GM12801 (cell line): ENCODE measurements around the gene PARP12.

Source experiments
- TF ChIP-seq, protein P1 (sequence below): IDR thresholded peaks from one replicate; pipeline ENCODE4 v1.5.1; 2011; ENCODE audit warnings: control low read depth; ENCODE audit not compliant: insufficient read length; ENCODE audit errors: extremely low read depth

PARP12 gene

DNA sequence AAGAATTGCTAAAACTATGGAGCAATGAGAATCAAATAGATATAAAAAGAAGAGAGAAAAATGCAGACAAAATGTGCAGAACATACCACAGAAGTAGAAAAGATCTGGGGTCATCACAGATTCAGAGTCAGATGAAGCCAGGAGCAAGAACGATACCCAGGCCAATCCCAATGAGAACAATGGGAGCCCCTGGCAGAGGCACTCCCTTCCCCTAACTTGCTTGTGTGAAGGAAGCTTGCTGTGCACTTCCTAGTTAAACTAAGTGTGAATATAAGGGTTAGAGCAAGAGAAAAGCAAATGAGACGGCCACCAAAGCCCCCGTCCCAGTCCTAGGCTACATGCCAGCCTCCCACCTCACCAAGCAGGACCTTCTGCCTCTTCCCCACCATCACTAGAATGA is 12.7 kb downstream of the PARP12 start:
- TF ChIP-seq, protein P1, sequence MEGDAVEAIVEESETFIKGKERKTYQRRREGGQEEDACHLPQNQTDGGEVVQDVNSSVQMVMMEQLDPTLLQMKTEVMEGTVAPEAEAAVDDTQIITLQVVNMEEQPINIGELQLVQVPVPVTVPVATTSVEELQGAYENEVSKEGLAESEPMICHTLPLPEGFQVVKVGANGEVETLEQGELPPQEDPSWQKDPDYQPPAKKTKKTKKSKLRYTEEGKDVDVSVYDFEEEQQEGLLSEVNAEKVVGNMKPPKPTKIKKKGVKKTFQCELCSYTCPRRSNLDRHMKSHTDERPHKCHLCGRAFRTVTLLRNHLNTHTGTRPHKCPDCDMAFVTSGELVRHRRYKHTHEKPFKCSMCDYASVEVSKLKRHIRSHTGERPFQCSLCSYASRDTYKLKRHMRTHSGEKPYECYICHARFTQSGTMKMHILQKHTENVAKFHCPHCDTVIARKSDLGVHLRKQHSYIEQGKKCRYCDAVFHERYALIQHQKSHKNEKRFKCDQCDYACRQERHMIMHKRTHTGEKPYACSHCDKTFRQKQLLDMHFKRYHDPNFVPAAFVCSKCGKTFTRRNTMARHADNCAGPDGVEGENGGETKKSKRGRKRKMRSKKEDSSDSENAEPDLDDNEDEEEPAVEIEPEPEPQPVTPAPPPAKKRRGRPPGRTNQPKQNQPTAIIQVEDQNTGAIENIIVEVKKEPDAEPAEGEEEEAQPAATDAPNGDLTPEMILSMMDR, result no peak

DNA sequence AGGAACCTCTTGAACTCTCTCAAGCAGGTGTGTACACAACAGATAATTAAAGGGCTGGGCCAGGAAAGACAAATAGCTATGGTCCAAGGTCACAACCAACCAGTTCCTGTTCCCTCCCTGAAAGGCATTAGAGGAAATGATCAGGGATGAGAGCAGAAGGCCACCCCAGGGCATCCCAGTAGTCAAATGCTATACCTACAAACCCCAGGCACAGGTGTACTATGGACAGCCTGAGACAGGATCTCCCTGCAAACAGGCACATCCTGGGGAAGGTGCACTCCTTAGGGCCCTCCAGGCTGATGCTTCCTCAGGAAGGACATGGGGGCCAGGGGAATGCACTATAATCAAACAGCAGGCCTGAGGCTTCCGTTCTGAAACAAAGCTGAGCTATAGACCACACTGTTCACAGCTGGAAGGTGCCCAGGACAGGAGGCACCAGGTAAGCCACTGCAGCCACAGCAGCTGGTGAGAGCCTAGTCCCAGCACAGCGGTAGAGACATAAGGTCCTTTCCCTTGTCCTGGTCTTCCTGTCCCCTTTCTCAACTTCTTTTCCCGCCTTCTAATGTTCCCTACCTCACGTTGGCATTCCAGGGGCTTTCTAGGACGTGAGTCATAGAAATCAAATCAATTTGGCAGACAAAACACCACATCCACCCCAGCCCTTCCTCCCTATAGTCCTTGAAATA is 13.3 kb downstream of the PARP12 start:
- TF ChIP-seq, protein P1, result no peak

DNA sequence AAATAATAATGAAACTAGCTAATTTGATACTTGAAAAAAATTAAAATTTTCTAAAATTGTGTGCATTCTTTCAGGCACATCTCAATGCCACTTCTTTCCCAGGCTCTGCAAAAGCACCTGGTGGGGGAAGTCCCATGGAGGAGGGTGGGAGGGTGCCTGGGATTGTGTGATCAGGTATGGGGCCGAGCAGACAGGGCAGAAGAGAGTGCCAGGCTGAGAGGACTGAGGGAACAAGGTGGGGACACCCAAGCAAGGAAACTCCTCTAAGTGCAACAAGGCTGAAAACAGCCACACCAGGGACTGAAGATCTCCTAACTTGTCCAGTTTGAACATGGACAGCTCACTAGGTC is 13.8 kb downstream of the PARP12 start:
- TF ChIP-seq, protein P1, result no peak

DNA sequence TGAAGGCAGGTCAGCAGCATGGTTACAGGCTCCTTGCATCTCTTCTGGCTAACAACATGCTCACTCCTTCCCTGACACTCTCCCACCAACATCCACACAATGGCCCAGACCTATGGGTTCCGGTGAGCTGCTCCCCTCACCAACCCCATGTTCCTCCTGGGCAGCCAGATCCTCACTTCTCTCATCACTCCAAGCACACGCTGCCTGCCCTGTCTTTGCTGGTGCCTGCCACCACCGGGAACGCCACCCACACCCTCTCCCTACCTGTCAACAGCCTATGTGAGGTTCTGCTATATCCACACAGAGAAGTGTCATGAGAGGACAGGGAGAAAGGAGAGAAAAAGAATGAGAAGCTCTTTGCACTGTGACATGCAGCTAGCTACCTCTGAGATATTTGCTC is 14.6 kb downstream of the PARP12 start:
- TF ChIP-seq, protein P1, result no peak

DNA sequence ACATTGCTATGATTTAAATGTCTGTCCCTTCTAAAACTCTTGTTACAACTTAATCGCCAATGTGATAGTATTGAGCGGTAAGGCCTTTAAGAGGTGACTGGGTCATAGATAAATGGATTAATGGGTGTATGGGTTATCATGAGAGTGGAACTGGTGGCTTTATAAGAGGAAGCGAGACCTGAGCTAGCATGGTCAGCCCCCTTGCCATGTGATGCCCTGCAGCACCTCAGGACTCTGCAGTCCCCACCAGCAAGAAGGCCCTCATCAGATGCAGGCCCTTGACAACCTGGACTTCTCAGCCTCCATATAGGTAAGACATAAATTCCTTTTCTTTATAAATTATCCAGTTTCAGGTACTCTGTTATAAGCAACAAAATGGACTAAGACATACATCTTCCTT is 15.6 kb downstream of the PARP12 start:
- TF ChIP-seq, protein P1, result no peak

DNA sequence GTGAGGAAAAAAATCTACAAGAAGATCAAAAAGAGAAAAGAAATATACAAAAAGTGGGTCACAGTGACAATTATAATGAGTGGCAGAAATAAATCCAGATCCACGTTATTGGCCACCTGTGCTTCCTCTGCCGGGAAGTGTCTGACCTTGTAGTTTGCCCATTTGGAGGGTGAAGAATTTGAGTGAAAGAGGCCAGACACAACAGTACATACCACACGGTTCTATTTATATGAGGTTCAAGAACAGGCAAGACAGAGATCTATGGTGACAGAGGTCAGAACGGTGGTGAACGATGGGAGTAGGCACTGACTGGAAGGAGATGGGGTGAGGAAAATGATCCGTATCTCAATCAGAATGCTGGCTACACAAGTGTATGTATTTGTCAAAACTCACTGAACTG is 17.1 kb downstream of the PARP12 start:
- TF ChIP-seq, protein P1, result no peak

DNA sequence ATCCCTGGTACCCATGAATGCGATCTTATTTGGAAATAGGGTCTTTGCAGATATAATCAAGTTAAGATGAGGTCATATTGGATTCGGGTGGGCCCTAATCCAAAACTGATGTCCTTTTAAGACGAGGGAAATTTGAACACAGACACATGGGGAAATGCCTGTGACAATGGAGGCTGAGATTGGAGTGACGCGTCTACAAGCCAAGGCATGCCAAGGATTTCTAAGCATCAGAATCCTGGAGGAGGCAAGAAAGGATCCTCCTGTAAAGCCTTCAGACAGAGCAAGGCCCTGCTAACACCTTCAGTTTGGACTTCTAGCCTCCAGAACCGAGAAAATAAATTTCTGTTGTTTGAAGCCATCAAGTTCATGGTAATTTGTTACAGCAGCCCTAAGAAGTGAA is 18.5 kb downstream of the PARP12 start:
- TF ChIP-seq, protein P1, result no peak

DNA sequence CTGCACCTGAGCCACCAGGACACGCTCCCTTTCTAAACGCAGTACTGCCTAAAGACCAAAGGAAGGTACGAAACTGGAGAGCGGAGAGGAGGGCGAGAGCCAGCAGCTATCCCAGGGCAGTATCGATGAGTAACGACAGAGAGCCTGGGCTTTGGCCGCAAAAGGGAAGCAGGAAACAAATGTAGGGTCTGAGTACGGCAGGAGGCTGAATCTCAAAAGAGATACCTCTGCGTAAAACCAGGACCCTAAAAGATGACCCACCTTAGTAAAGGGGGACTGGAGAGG is 20.4 kb downstream of the PARP12 start:
- TF ChIP-seq, protein P1, result no peak
